MM.1S (cell line): Measurements from ENCODE around the gene LRPAP1.

Source experiments
- DNase-seq: peaks from one replicate; pipeline ENCODE4 v3.0.0-alpha.2; 2015
- H2AFZ ChIP-seq: fragments of 300-600 bp; sonication (generic); 2 replicates; pipeline ENCODE4 v1.6.0; 2016; ENCODE audit warnings: antibody characterized with exemption, low read length
- H3F3A ChIP-seq: fragments of 300-600 bp; sonication (generic); 2 replicates; pipeline ENCODE4 v1.6.1; 2016; ENCODE audit warnings: mild to moderate bottlenecking, antibody characterized with exemption, low read length, moderate library complexity, mixed read lengths; ENCODE audit not compliant: insufficient read depth
- H3K27ac ChIP-seq: fragments of 300-600 bp; sonication (generic); 2 replicates; pipeline ENCODE4 v1.5.1; 2016; ENCODE audit warnings: mild to moderate bottlenecking, low read length
- H3K27me3 ChIP-seq: fragments of 300-600 bp; sonication (generic); replicated peaks from 2 replicates; pipeline ENCODE4 v1.6.0; 2016; ENCODE audit warnings: low read length; ENCODE audit not compliant: insufficient read depth
- H3K36me3 ChIP-seq: fragments of 300-600 bp; sonication (generic); replicated peaks from 2 replicates; pipeline ENCODE4 v1.6.1; 2016; ENCODE audit warnings: mild to moderate bottlenecking, low read length, mixed read lengths; ENCODE audit not compliant: insufficient read depth
- H3K4me1 ChIP-seq: fragments of 300-600 bp; sonication (generic); 2 replicates; pipeline ENCODE4 v1.6.1; 2016; ENCODE audit warnings: low read length, mixed read lengths
- H3K4me2 ChIP-seq: fragments of 300-600 bp; sonication (generic); 2 replicates; pipeline ENCODE4 v1.6.0; 2016; ENCODE audit warnings: low read depth, low read length
- H3K4me3 ChIP-seq: fragments of 300-600 bp; sonication (generic); 2 replicates; pipeline ENCODE4 v1.5.1; 2016; ENCODE audit warnings: low read length, mixed read lengths
- H3K79me2 ChIP-seq: fragments of 300-600 bp; sonication (generic); 2 replicates; pipeline ENCODE4 v1.6.1; 2016; ENCODE audit warnings: mixed run types, low read length, mixed read lengths
- H3K9ac ChIP-seq: fragments of 300-600 bp; sonication (generic); 2 replicates; pipeline ENCODE4 v1.6.1; 2016; ENCODE audit warnings: low read length, mixed read lengths
- H3K9me2 ChIP-seq: fragments of 300-600 bp; sonication (generic); replicated peaks from 2 replicates; pipeline ENCODE4 v1.6.1; 2016; ENCODE audit warnings: mild to moderate bottlenecking, low read length, mixed read lengths; ENCODE audit not compliant: insufficient read depth
- H3K9me3 ChIP-seq: fragments of 300-600 bp; sonication (generic); replicated peaks from 2 replicates; pipeline ENCODE4 v1.6.1; 2016; ENCODE audit warnings: mild to moderate bottlenecking, low read length, mixed read lengths; ENCODE audit not compliant: insufficient read depth
- H4K20me1 ChIP-seq: fragments of 300-600 bp; sonication (generic); 2 replicates; pipeline ENCODE4 v1.6.1; 2016; ENCODE audit warnings: mild to moderate bottlenecking, low read length, moderate library complexity, mixed read lengths; ENCODE audit not compliant: insufficient read depth
- EZH2 ChIP-seq: fragments of 300-600 bp; sonication (generic); optimal IDR thresholded peaks from 2 replicates; pipeline ENCODE3; 2017; ENCODE audit warnings: low read depth, mild to moderate bottlenecking, antibody characterized with exemption, low read length, mixed read lengths
- EZH2phosphoT487 ChIP-seq: fragments of 300-600 bp; sonication (generic); IDR thresholded peaks from 2 replicates; pipeline ENCODE4 v1.6.1; 2018; ENCODE audit warnings: antibody characterized with exemption, low read length
- TF ChIP-seq, protein P1 (sequence below): fragments of 300-600 bp; sonication (generic); IDR thresholded peaks from 2 replicates; pipeline ENCODE4 v1.5.1; 2016; ENCODE audit warnings: antibody characterized with exemption, low read length, mixed read lengths

The LRPAP1 gene

GRCh38 chr4:3518941-3519340 lies 13.3 kb downstream of the LRPAP1 start:
- Histone ChIP-seq H3F3A (no peaks in the 10 kb centered on the region), H3K27ac (no peak overlapping the region), H3K36me3 (no peaks in the 10 kb centered on the region; the same call in 1 of the 2 replicates), H4K20me1 (no peaks in the 10 kb centered on the region), H2AFZ (no peak overlapping the region), H3K9me2 (no peaks in the 10 kb centered on the region), H3K79me2 (no peaks in the 10 kb centered on the region), H3K27me3 (no peaks in the 10 kb centered on the region), H3K4me1 (no peaks in the 10 kb centered on the region), H3K4me2 (no peak overlapping the region), H3K9me3 (no peaks in the 10 kb centered on the region), H3K4me3 (no peak overlapping the region), H3K9ac (no peak overlapping the region)
- TF ChIP-seq EZH2phosphoT487 (no peak), EZH2 (no peak)
- TF ChIP-seq, protein P1, sequence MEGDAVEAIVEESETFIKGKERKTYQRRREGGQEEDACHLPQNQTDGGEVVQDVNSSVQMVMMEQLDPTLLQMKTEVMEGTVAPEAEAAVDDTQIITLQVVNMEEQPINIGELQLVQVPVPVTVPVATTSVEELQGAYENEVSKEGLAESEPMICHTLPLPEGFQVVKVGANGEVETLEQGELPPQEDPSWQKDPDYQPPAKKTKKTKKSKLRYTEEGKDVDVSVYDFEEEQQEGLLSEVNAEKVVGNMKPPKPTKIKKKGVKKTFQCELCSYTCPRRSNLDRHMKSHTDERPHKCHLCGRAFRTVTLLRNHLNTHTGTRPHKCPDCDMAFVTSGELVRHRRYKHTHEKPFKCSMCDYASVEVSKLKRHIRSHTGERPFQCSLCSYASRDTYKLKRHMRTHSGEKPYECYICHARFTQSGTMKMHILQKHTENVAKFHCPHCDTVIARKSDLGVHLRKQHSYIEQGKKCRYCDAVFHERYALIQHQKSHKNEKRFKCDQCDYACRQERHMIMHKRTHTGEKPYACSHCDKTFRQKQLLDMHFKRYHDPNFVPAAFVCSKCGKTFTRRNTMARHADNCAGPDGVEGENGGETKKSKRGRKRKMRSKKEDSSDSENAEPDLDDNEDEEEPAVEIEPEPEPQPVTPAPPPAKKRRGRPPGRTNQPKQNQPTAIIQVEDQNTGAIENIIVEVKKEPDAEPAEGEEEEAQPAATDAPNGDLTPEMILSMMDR, result no peak
- DNase-seq, result no peak

- TF ChIP-seq, protein P1, result no peak
- TF ChIP-seq EZH2 (no peak), EZH2phosphoT487 (no peak)
Measured at GRCh38 chr4:3518511-3518880, 13.7 kb downstream of the LRPAP1 start.

GRCh38 chr4:3517731-3518510 lies 14.3 kb downstream of the LRPAP1 start:
- H3K9me3 ChIP-seq, result no peaks in the 10 kb centered on the region
- no peak for DNase-seq
- no peak overlapping the region for H3K27ac ChIP-seq
- H3K4me1 ChIP-seq, result no peaks in the 10 kb centered on the region
- no peaks in the 10 kb centered on the region for H3K27me3 ChIP-seq
- H3F3A ChIP-seq, result no peaks in the 10 kb centered on the region
- H3K36me3 ChIP-seq, result no peaks in the 10 kb centered on the region; the same call in 1 of the 2 replicates
- H2AFZ ChIP-seq, result no peak overlapping the region
- H3K9me2 ChIP-seq, result no peaks in the 10 kb centered on the region
- no peak overlapping the region for H3K4me2 ChIP-seq
- TF ChIP-seq EZH2phosphoT487 (no peak), EZH2 (no peak)
- TF ChIP-seq, protein P1, result no peak
- no peak overlapping the region for H3K9ac ChIP-seq
- no peaks in the 10 kb centered on the region for H4K20me1 ChIP-seq
- no peak overlapping the region for H3K4me3 ChIP-seq
- no peaks in the 10 kb centered on the region for H3K79me2 ChIP-seq

More at GRCh38 chr4:3518511-3518880, 13.7 kb downstream of the LRPAP1 start:
- Histone ChIP-seq H3K79me2 (no peaks in the 10 kb centered on the region), H3K9ac (no peak overlapping the region), H3K9me3 (no peaks in the 10 kb centered on the region), H3K4me1 (no peaks in the 10 kb centered on the region), H3K4me3 (no peak overlapping the region), H3K36me3 (no peaks in the 10 kb centered on the region; the same call in 1 of the 2 replicates), H3K27me3 (no peaks in the 10 kb centered on the region), H3K27ac (no peak overlapping the region), H2AFZ (no peak overlapping the region), H3K9me2 (no peaks in the 10 kb centered on the region), H3F3A (no peaks in the 10 kb centered on the region), H3K4me2 (no peak overlapping the region), H4K20me1 (no peaks in the 10 kb centered on the region)
- DNase-seq, result no peak
